OCI-LY3 (cell line): Measurements from ENCODE around the gene SPDYA.

Experiments
- EZH2phosphoT487 ChIP-seq: fragments of 200-600 bp; shearing (Covaris generic); IDR thresholded peaks from 2 replicates; pipeline ENCODE4 v1.6.1; 2018; ENCODE audit warnings: antibody characterized with exemption, mixed run types, low read depth
- TF ChIP-seq, protein P1 (sequence below): fragments of 200-600, 300-600 bp; sonication (generic); IDR thresholded peaks from 2 replicates; pipeline ENCODE4 v1.5.1; 2014; ENCODE audit warnings: antibody characterized with exemption, low read length, low read depth

- TF ChIP-seq, protein P1, sequence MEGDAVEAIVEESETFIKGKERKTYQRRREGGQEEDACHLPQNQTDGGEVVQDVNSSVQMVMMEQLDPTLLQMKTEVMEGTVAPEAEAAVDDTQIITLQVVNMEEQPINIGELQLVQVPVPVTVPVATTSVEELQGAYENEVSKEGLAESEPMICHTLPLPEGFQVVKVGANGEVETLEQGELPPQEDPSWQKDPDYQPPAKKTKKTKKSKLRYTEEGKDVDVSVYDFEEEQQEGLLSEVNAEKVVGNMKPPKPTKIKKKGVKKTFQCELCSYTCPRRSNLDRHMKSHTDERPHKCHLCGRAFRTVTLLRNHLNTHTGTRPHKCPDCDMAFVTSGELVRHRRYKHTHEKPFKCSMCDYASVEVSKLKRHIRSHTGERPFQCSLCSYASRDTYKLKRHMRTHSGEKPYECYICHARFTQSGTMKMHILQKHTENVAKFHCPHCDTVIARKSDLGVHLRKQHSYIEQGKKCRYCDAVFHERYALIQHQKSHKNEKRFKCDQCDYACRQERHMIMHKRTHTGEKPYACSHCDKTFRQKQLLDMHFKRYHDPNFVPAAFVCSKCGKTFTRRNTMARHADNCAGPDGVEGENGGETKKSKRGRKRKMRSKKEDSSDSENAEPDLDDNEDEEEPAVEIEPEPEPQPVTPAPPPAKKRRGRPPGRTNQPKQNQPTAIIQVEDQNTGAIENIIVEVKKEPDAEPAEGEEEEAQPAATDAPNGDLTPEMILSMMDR, result no peak
- TF ChIP-seq EZH2phosphoT487, result no peak
Measured at GRCh38 chr2:28761420-28761819, 49.2 kb upstream of the SPDYA start.
